Memory B cell (primary cell): ENCODE results near the gene RFX2.
"Not testable (repeated sequence)": the region's sequence is repeated elsewhere in the genome, so short reads cannot be mapped to it uniquely, and the experiment has no call there.

Source experiments
- ATAC-seq: fragments of 150-1000 bp; cut with Tn5 transposase; 2 replicates; pipeline ENCODE4 v1.10.0; 2021; ENCODE audit warnings: low read depth, mild to moderate bottlenecking, moderate library complexity
- DNase-seq, 2 donors: peaks; one replicate each; pipeline ENCODE4 v3.0.0; 2022; ENCODE audit warnings: low spot score in 2 of 2
- H3K27ac Mint-ChIP-seq: one replicate; pipeline ENCODE4 v1.8.0; 2022; ENCODE audit warnings: mild to moderate bottlenecking, moderate library complexity, mixed read lengths
- H3K27me3 Mint-ChIP-seq: one replicate; pipeline ENCODE4 v1.8.0; 2022; ENCODE audit warnings: mixed read lengths
- H3K36me3 Mint-ChIP-seq: one replicate; pipeline ENCODE4 v1.8.0; 2022; ENCODE audit warnings: mild to moderate bottlenecking, mixed read lengths
- H3K4me1 Mint-ChIP-seq: one replicate; pipeline ENCODE4 v1.8.0; 2022; ENCODE audit warnings: mixed read lengths
- H3K4me3 Mint-ChIP-seq: one replicate; pipeline ENCODE4 v1.8.0; 2022; ENCODE audit warnings: mild to moderate bottlenecking, moderate library complexity, mixed read lengths
- H3K9me3 Mint-ChIP-seq: one replicate; pipeline ENCODE4 v1.8.0; 2022; ENCODE audit warnings: mixed read lengths

RFX2 gene

GRCh38 chr19:6039566-6040225 is 70.6 kb downstream of the RFX2 start:
- peaks cover 7% of the 10 kb centered on the region for H3K27me3 Mint-ChIP-seq
- H3K4me1 Mint-ChIP-seq, result peaks cover 19% of the 10 kb centered on the region
- no peak overlapping the region for H3K27ac Mint-ChIP-seq
- peak in 1 of 2 donors; percentile 23 for DNase-seq
- no peaks in the 10 kb centered on the region for H3K9me3 Mint-ChIP-seq
- H3K4me3 Mint-ChIP-seq, result peak overlapping the region; percentile 27
- H3K36me3 Mint-ChIP-seq, result no peaks in the 10 kb centered on the region
- ATAC-seq, result peak; percentile 21

- Mint-ChIP-seq H3K36me3 (no peaks in the 10 kb centered on the region), H3K27ac (peak overlapping the region; percentile 75), H3K4me3 (peak overlapping the region; percentile 27), H3K4me1 (peaks cover 19% of the 10 kb centered on the region), H3K9me3 (no peaks in the 10 kb centered on the region), H3K27me3 (peaks cover 7% of the 10 kb centered on the region)
- ATAC-seq, result peak; percentile 82
- no peak for DNase-seq
These were observed 71.5 kb downstream of the RFX2 start for GRCh38 chr19:6038634-6039405.

DNA sequence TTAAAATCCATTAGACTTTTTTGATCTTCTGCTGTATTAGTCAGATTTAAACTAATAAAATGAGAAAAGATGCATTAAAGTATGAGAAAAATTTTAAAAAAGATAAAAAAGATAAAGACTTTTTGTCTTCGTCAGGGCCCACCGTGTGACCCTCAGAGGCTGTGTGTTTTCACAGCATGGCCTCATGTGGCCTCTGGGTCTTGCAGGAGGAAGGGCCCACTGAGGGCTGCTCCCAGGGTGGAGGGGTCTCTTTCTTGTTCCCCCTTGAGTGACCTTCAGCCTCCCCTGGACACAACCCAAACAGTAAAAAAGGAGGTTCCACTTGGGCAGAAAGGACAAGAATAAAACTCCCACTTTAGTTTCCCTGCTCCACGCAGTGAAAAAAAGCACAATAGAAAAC is 75.3 kb downstream of the RFX2 start:
- ATAC-seq (no peak), DNase-seq (no peak)
- H3K4me3 Mint-ChIP-seq, result no peak overlapping the region
- no peaks in the 10 kb centered on the region for H3K9me3 Mint-ChIP-seq
- no peaks in the 10 kb centered on the region for H3K36me3 Mint-ChIP-seq
- H3K27ac Mint-ChIP-seq, result no peak overlapping the region
- peaks cover 5% of the 10 kb centered on the region for H3K27me3 Mint-ChIP-seq
- H3K4me1 Mint-ChIP-seq, result peaks cover 13% of the 10 kb centered on the region

- no peak for ATAC-seq
- Mint-ChIP-seq H3K4me3 (no peak overlapping the region), H3K27ac (no peak overlapping the region), H3K36me3 (no peaks in the 10 kb centered on the region), H3K4me1 (peaks cover 9% of the 10 kb centered on the region), H3K27me3 (peaks cover 5% of the 10 kb centered on the region), H3K9me3 (no peaks in the 10 kb centered on the region)
- DNase-seq, result no peak
These were observed 75.8 kb downstream of the RFX2 start for GRCh38 chr19:6034512-6034911.

DNA sequence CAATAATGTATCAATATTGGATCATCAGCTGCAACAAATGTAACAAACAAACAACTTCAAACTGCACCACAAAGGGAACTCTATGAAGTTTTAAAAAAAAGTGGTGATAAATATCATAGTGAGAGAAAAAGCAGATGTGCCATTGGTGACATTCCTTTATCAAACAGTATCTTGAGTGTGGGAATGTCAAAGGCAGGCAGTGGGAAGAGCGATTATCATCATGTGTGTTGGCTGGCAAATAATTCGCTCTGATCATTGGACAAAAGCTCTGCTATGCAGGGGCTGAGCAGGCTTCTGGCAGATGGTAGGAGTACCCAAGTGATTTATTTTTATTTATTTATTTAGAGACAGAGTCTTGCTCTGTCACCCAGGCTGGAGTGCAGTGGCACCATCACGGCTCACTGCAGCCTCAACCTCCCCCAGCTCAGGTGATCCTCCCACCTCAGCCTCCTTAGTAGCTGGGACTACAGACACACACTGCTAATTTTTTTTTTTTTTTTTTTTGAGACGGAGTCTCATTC is 76.5 kb downstream of the RFX2 start:
- ATAC-seq, result no peak
- Mint-ChIP-seq H3K9me3 (no peaks in the 10 kb centered on the region), H3K27ac (no peak overlapping the region), H3K4me1 (peaks cover 2% of the 10 kb centered on the region), H3K36me3 (no peaks in the 10 kb centered on the region), H3K4me3 (no peak overlapping the region), H3K27me3 (peaks cover 2% of the 10 kb centered on the region)
- no peak for DNase-seq

GRCh38 chr19:6032827-6033226 is 77.5 kb downstream of the RFX2 start:
- Mint-ChIP-seq H3K27me3 (no peaks in the 10 kb centered on the region), H3K27ac (no peak overlapping the region), H3K36me3 (no peaks in the 10 kb centered on the region), H3K4me1 (no peaks in the 10 kb centered on the region), H3K4me3 (no peak overlapping the region), H3K9me3 (no peaks in the 10 kb centered on the region)
- ATAC-seq (no peak), DNase-seq (no peak)

- no peaks in the 10 kb centered on the region for H3K9me3 Mint-ChIP-seq
- H3K4me3 Mint-ChIP-seq, result no peak overlapping the region
- no peaks in the 10 kb centered on the region for H3K4me1 Mint-ChIP-seq
- no peaks in the 10 kb centered on the region for H3K27me3 Mint-ChIP-seq
- DNase-seq (no peak), ATAC-seq (no peak)
- no peak overlapping the region for H3K27ac Mint-ChIP-seq
- no peaks in the 10 kb centered on the region for H3K36me3 Mint-ChIP-seq
These were observed 77.9 kb downstream of the RFX2 start for GRCh38 chr19:6032381-6032780.

GRCh38 chr19:6030214-6030507 is 80.1 kb downstream of the RFX2 start:
- DNase-seq (no peak), ATAC-seq (no peak)
- H3K36me3 Mint-ChIP-seq, result no peaks in the 10 kb centered on the region
- H3K27me3 Mint-ChIP-seq, result no peaks in the 10 kb centered on the region
- H3K4me1 Mint-ChIP-seq, result no peaks in the 10 kb centered on the region
- no peaks in the 10 kb centered on the region for H3K9me3 Mint-ChIP-seq
- no peak overlapping the region for H3K27ac Mint-ChIP-seq
- no peak overlapping the region for H3K4me3 Mint-ChIP-seq

DNA sequence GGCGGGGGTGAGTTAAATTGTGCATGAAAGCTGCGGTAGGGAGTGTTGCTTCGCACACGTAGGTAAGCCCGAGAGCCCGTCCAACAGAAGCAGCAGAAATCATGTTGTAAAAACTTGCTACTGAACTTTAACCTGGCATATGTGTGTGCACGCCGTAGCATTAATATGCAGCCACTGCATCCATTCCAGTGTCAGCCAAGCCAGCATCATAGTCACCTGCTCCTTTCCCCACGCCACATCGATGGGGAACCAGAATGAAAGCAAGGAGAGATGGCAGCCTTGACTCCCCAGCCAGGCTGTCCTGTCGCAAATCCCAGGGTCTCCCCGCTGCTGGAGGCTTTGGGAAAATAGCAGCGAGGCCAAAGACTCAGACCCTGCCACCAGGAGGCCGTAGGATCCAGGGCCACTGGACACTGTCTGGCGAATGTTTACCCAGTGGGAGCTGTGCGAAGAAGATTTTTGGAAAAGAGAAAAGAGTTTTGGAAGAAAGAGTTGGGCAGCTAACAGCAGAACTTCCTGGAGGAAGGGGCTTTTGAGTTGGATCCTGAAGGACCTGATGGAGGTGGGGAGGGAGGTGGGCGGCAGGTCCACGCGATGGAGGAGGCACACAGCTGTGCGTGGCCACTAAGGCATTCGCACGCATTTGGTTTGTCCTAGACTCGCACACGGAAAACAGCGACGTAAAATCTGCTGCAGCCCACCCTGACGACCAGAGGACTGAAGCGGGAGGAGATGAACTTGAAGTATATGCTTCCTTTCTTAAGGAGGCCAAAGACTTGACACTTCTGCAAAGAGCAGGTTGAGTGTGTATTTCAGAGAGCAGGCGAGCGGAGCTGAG is 83.7 kb downstream of the RFX2 start:
- no peak overlapping the region for H3K4me3 Mint-ChIP-seq
- DNase-seq, result no peak
- H3K4me1 Mint-ChIP-seq, result no peaks in the 10 kb centered on the region
- H3K36me3 Mint-ChIP-seq, result no peaks in the 10 kb centered on the region
- ATAC-seq, result no peak
- H3K27ac Mint-ChIP-seq, result no peak overlapping the region
- H3K27me3 Mint-ChIP-seq, result peaks cover 5% of the 10 kb centered on the region
- no peaks in the 10 kb centered on the region for H3K9me3 Mint-ChIP-seq

DNA sequence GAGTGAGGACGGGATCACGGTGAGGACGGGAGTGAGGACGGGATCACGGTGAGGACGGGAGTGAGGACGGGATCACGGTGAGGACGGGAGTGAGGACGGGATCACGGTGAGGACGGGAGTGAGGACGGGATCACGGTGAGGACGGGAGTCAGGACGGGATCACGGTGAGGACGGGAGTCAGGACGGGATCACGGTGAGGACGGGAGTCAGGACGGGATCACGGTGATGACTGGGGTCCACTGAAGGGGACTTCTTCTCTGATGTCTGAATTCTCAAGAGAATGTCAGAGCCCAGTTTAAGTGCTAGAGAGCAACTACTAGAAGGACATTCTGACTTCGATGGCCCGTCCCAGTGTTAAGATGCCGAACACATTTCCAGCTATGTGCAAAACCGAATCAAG is 85.5 kb downstream of the RFX2 start:
- not testable (repeated sequence) for H3K4me3 Mint-ChIP-seq, H3K27ac Mint-ChIP-seq, H3K4me1 Mint-ChIP-seq, H3K9me3 Mint-ChIP-seq, H3K36me3 Mint-ChIP-seq, ATAC-seq, DNase-seq, H3K27me3 Mint-ChIP-seq

DNA sequence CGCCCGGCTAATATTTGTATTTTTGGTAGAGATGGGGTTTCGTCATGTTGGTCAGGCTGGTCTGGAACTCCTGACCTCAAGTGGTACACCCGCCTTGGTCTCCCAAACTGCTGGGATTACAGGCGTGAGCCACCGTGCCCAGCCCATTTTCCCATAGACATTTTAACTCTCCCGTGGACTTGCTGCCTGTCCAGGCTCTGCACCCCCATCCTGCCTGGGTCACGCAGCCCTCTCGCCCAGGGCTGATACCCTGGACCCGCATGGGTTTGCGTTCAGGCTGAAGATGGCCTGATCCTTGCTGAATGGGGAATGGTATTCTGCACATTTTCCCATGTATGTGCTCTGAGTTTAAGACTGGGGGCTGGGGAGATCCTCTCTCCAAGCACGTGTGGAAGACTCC is 86.4 kb downstream of the RFX2 start:
- no peak overlapping the region for H3K4me3 Mint-ChIP-seq
- no peaks in the 10 kb centered on the region for H3K36me3 Mint-ChIP-seq
- peaks cover 10% of the 10 kb centered on the region for H3K27me3 Mint-ChIP-seq
- no peaks in the 10 kb centered on the region for H3K4me1 Mint-ChIP-seq
- DNase-seq, result no peak
- H3K27ac Mint-ChIP-seq, result no peak overlapping the region
- H3K9me3 Mint-ChIP-seq, result no peaks in the 10 kb centered on the region
- no peak for ATAC-seq

DNA sequence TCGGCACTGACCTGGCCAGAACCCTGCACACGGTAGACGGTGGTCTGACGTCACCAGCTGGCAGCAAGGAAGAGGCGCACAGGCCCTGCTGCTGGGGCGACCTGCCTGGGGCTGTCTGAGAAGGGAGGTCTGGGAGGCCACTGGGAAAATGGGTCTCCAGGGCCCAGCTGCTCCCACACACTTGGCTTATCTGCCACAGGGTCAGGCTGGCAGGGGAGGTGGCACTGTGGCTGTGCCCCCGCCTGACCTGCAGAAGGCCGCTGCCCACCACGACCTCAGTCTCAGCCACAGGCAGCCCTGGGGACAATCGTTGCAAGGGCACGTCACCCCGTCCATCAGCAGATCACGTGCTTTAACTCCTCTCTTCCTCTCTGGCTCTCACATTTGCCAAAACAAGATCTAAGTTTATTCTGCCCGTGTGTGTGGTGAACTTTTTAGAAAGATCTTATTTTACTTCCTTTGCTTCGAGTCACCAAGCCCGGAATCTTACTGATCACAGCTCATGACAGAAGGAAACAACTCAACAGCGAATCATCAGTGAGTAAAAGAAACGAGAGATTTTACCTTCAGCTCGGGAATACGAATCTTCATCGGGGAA is 87.1 kb downstream of the RFX2 start:
- Mint-ChIP-seq H3K4me1 (no peaks in the 10 kb centered on the region), H3K27ac (no peak overlapping the region)

GRCh38 chr19:6022570-6023064 is 87.7 kb downstream of the RFX2 start:
- no peak for ATAC-seq

More for the DNA sequence above, 87.1 kb downstream of the RFX2 start:
- H3K4me3 Mint-ChIP-seq, result no peak overlapping the region
- no peaks in the 10 kb centered on the region for H3K9me3 Mint-ChIP-seq
- H3K27me3 Mint-ChIP-seq, result peaks cover 10% of the 10 kb centered on the region
- DNase-seq, result no peak
- no peaks in the 10 kb centered on the region for H3K36me3 Mint-ChIP-seq
- no peak for ATAC-seq

More at GRCh38 chr19:6022570-6023064, 87.7 kb downstream of the RFX2 start:
- Mint-ChIP-seq H3K4me3 (no peak overlapping the region), H3K27me3 (peaks cover 10% of the 10 kb centered on the region), H3K36me3 (no peaks in the 10 kb centered on the region), H3K27ac (no peak overlapping the region), H3K4me1 (no peaks in the 10 kb centered on the region), H3K9me3 (no peaks in the 10 kb centered on the region)
- no peak for DNase-seq
